ENCODE data around the gene CNKSR3. TPM values are rescaled to one million over a fixed set of nuclear protein-coding genes. Genes with fewer than 3 reads are reported as not detected.
A peak's percentile ranks its signal among the peaks of the same experiment; 100 is the strongest.

The CNKSR3 gene
- total RNA-seq, 1 experiment from 2014 or later, result 10.3 TPM

- Histone ChIP-seq H3K36me3 (ENCODE audit: insufficient read depth, low read length, poor library complexity, severe bottlenecking) (no peaks in the 10 kb centered on the region), H3K4me3 (ENCODE audit: low read depth, low read length, poor library complexity, severe bottlenecking) (no peak overlapping the region), H3K27ac (ENCODE audit: low read depth, low read length, poor library complexity, severe bottlenecking) (no peak overlapping the region), H3K27me3 (replicated peaks; ENCODE audit: insufficient read depth, low read depth, low read length, poor library complexity) (no peaks in the 10 kb centered on the region), H3K4me1 (ENCODE audit: insufficient read depth, low read length, poor library complexity, severe bottlenecking) (no peaks in the 10 kb centered on the region), H3K9me3 (ENCODE audit: low read depth, low read length, poor library complexity, severe bottlenecking) (no peaks in the 10 kb centered on the region)
- POLR2A ChIA-PET (ENCODE audit: low non-redundant PET), result no interaction called here
- DNase-seq (ENCODE audit: low spot score), result no peak
- no TSS peak for BruUV-seq (replicated peaks)
- TF ChIP-seq EZH2 (IDR thresholded peaks at IDR 0.05; ENCODE audit: borderline replicate concordance, low read depth, low read length, poor library complexity, severe bottlenecking), result no peak
- TF ChIP-seq, protein P1, sequence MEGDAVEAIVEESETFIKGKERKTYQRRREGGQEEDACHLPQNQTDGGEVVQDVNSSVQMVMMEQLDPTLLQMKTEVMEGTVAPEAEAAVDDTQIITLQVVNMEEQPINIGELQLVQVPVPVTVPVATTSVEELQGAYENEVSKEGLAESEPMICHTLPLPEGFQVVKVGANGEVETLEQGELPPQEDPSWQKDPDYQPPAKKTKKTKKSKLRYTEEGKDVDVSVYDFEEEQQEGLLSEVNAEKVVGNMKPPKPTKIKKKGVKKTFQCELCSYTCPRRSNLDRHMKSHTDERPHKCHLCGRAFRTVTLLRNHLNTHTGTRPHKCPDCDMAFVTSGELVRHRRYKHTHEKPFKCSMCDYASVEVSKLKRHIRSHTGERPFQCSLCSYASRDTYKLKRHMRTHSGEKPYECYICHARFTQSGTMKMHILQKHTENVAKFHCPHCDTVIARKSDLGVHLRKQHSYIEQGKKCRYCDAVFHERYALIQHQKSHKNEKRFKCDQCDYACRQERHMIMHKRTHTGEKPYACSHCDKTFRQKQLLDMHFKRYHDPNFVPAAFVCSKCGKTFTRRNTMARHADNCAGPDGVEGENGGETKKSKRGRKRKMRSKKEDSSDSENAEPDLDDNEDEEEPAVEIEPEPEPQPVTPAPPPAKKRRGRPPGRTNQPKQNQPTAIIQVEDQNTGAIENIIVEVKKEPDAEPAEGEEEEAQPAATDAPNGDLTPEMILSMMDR (conservative IDR thresholded peaks at IDR 0.05; ENCODE audit: low read depth, low read length), result no peak
- CTCF ChIA-PET, result no interaction called here
- intact Hi-C loops (cut with micrococcal nuclease; ENCODE audit: unreplicated experiment), result no loop called here
Observed at GRCh38 chr6:154390034-154390433, 120.5 kb downstream of the CNKSR3 start.

DNA sequence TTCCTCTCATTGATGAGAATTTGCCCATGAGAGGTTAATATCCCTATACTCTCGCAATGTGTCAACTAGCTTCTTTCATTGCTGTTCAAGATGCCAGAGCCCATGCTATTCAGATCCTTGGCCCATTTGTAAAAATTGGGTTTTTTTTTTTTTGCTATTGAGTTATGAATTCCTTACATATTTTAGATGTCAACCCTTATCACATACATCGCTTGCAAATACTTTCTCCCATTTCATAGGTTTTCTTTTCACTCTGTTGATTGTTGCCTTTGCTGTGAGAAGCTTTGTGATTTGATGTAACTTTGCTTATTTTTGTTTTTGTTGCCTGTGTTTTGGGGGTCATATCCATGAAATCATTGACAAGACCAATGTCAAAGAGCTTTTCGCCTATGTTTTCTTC lies 121.7 kb downstream of the CNKSR3 start:
- TF ChIP-seq, protein P1 (conservative IDR thresholded peaks at IDR 0.05; ENCODE audit: low read depth, low read length), result no peak
- TF ChIP-seq EZH2 (IDR thresholded peaks at IDR 0.05; ENCODE audit: borderline replicate concordance, low read depth, low read length, poor library complexity, severe bottlenecking), result no peak
- DNase-seq (ENCODE audit: low spot score), result no peak
- Histone ChIP-seq H3K27ac (ENCODE audit: low read depth, low read length, poor library complexity, severe bottlenecking) (no peak overlapping the region), H3K4me1 (ENCODE audit: insufficient read depth, low read length, poor library complexity, severe bottlenecking) (no peaks in the 10 kb centered on the region), H3K4me3 (ENCODE audit: low read depth, low read length, poor library complexity, severe bottlenecking) (no peak overlapping the region), H3K36me3 (ENCODE audit: insufficient read depth, low read length, poor library complexity, severe bottlenecking) (no peaks in the 10 kb centered on the region), H3K9me3 (ENCODE audit: low read depth, low read length, poor library complexity, severe bottlenecking) (no peaks in the 10 kb centered on the region), H3K27me3 (replicated peaks; ENCODE audit: insufficient read depth, low read depth, low read length, poor library complexity) (no peaks in the 10 kb centered on the region)
- intact Hi-C loops (cut with micrococcal nuclease; ENCODE audit: unreplicated experiment), result no loop called here
- no TSS peak for BruUV-seq (replicated peaks)
- POLR2A ChIA-PET (ENCODE audit: low non-redundant PET), result no interaction called here
- CTCF ChIA-PET, result interaction anchor here (0.6 kb wide), 1 partner anchor 52 kb away, joined by 6 read pairs; no protein-coding TSS in a partner anchor

GRCh38 chr6:154386848-154387717 lies 123.4 kb downstream of the CNKSR3 start:
- POLR2A ChIA-PET (ENCODE audit: low non-redundant PET), result no interaction called here
- CTCF ChIA-PET, result no interaction called here
- intact Hi-C loops (cut with micrococcal nuclease; ENCODE audit: unreplicated experiment), result no loop called here
- peak; percentile 37 for DNase-seq (ENCODE audit: low spot score)
- no peaks in the 10 kb centered on the region for H3K36me3 ChIP-seq (ENCODE audit: insufficient read depth, low read length, poor library complexity, severe bottlenecking)
- BruUV-seq (replicated peaks), result no TSS peak
- no peaks in the 10 kb centered on the region for H3K9me3 ChIP-seq (ENCODE audit: low read depth, low read length, poor library complexity, severe bottlenecking)
- no peaks in the 10 kb centered on the region for H3K27me3 ChIP-seq (replicated peaks; ENCODE audit: insufficient read depth, low read depth, low read length, poor library complexity)
- H3K4me1 ChIP-seq (ENCODE audit: insufficient read depth, low read length, poor library complexity, severe bottlenecking), result no peaks in the 10 kb centered on the region
- no peak overlapping the region for H3K4me3 ChIP-seq (ENCODE audit: low read depth, low read length, poor library complexity, severe bottlenecking)
- H3K27ac ChIP-seq (ENCODE audit: low read depth, low read length, poor library complexity, severe bottlenecking), result no peak overlapping the region
- TF ChIP-seq, protein P1 (conservative IDR thresholded peaks at IDR 0.05; ENCODE audit: low read depth, low read length), result no peak
- TF ChIP-seq EZH2 (IDR thresholded peaks at IDR 0.05; ENCODE audit: borderline replicate concordance, low read depth, low read length, poor library complexity, severe bottlenecking), result no peak
